A549 treated with dexamethasone at 1 μM for 4 hours (cell line): ENCODE results near the gene NCOA4. TPM values are rescaled to one million over a fixed set of nuclear protein-coding genes. Genes with fewer than 3 reads are reported as not detected.

Source experiments
- total RNA-seq: library from RNA; stranded (reverse); fragments of 200-300 nt; extraction: Qiagen RNA extraction; gene quantifications from 5 replicates; pipeline ENCODE4 v1.2.3, GENCODE V29; 2022

Gene NCOA4
- total RNA-seq: 86.9 to 98.9 TPM (median 96.7 TPM) in 5 replicates

GRCh38 chr10:46030091-46030937 lies at the start of gene NCOA4:
Gene NCOA4 (minus strand): TSS chr10:46030623. CDS start chr10:46016680, 13,943 bp downstream.

GRCh38 chr10:46046261-46046660 lies 15.8 kb upstream of the NCOA4 start, which contains the start of gene MSMB:
Gene MSMB (minus strand): TSS chr10:46046269. CDS start chr10:46046237, 32 bp downstream.

GRCh38 chr10:45972106-45972812 lies 58.2 kb downstream of the NCOA4 start, which contains the start of gene TIMM23:
Gene TIMM23 (plus strand): TSS chr10:45972489. CDS start chr10:45972625, 136 bp downstream.

Other genes with a start within 250 kb of the NCOA4 start
- 4.7 to 8.8 TPM (median 7.0 TPM) in 5 replicates for gene AGAP4, start 183.1 kb downstream of the NCOA4 start, total RNA-seq
- gene TIMM23, start 58.1 kb downstream of the NCOA4 start, total RNA-seq: 158 to 175 TPM (median 159 TPM) in 5 replicates
- gene MSMB, start 15.6 kb upstream of the NCOA4 start, total RNA-seq: 0.46 TPM in 1 of 5 replicates, not detected in the others